ENCODE data around the gene LTB.

- TF ChIP-seq CTCF (tag by site-specific recombination; IDR thresholded peaks at IDR 0.05) (no peak), ZNF558 (tag by site-specific recombination; IDR thresholded peaks at IDR 0.05) (no peak), ZNF830 (tag by site-specific recombination; IDR thresholded peaks at IDR 0.05; ENCODE audit: low read depth) (no peak)
Observed at GRCh38 chr6:31575952-31576685, 6.1 kb downstream of the LTB start.

Data from HEK293 (cell line).